Spleen (tissue), 11 donors: ENCODE measurements around the gene UPK1B. TPM values are rescaled to one million over a fixed set of nuclear protein-coding genes. Genes with fewer than 3 reads are reported as not detected.

Experiments
- DNase-seq: peaks from one replicate; pipeline ENCODE4 v3.0.0-alpha.2; 2020
- H3K27ac ChIP-seq, 8 donors: fragments of 200-600 bp; sonication (generic) in 7 of 8; 1 replicate in 4 of 8; 2 replicates in 4 of 8; pipeline versions ENCODE4 v1.5.0 to v1.8.0; 2016 to 2021; ENCODE audit warnings: inconsistent platforms in 4 of 8, mild to moderate bottlenecking in 4 of 8, moderate library complexity in 1 of 8
- H3K27me3 ChIP-seq, 7 donors: fragments of 200-600 bp; sonication (generic) in 6 of 7; replicated peaks in 1 of 7; 1 replicate in 4 of 7; 2 replicates in 3 of 7; pipeline versions ENCODE4 v1.5.0 to v1.8.0; 2016 to 2021; ENCODE audit warnings: inconsistent platforms in 3 of 7, mild to moderate bottlenecking in 1 of 7
- H3K36me3 ChIP-seq, 6 donors: fragments of 200-600 bp; sonication (generic) in 5 of 6; 1 replicate in 4 of 6; 2 replicates in 2 of 6; pipeline versions ENCODE4 v1.5.0 to v1.8.0; 2016 to 2021; ENCODE audit warnings: inconsistent platforms in 2 of 6
- H3K4me1 ChIP-seq, 6 donors: fragments of 200-600 bp; sonication (generic) in 5 of 6; 1 replicate in 3 of 6; 2 replicates in 3 of 6; pipeline versions ENCODE4 v1.5.0 to v1.8.0; 2016 to 2021; ENCODE audit warnings: inconsistent platforms in 3 of 6
- H3K4me3 ChIP-seq, 8 donors: fragments of 200-600 bp; sonication (generic) in 7 of 8; 1 replicate in 4 of 8; 2 replicates in 4 of 8; pipeline versions ENCODE4 v1.5.0 to v1.8.0; 2016 to 2021; ENCODE audit warnings: inconsistent platforms in 4 of 8, mild to moderate bottlenecking in 4 of 8, moderate library complexity in 2 of 8
- H3K9me3 ChIP-seq, 8 donors: fragments of 200-600 bp; sonication (generic) in 7 of 8; 1 replicate in 4 of 8; 2 replicates in 4 of 8; pipeline versions ENCODE4 v1.5.0 to v1.8.0; 2016 to 2021; ENCODE audit warnings: inconsistent platforms in 4 of 8
- CTCF ChIP-seq, 11 experiments: fragments of 200-600 bp in 7 of 11; fragments of 450-650 bp in 4 of 11; sonication (generic) in 4 of 11; IDR thresholded peaks in 8 of 11; conservative IDR thresholded peaks in 3 of 11; 1 replicate in 7 of 11; 2 replicates in 4 of 11; pipeline versions ENCODE4 v1.4.0 to v1.8.0; 2016 to 2021; ENCODE audit warnings: antibody characterized with exemption in 11 of 11, inconsistent platforms in 4 of 11, mild to moderate bottlenecking in 1 of 11
- POLR2A ChIP-seq, 3 donors: fragments of 450-650 bp; IDR thresholded peaks; one replicate each; pipeline ENCODE4 v1.5.1; 2017; ENCODE audit warnings: antibody characterized with exemption in 3 of 3, mild to moderate bottlenecking in 1 of 3
- POLR2AphosphoS5 ChIP-seq, 3 donors: sonication (generic); formaldehyde crosslinking; IDR thresholded peaks; one replicate each; pipeline ENCODE4 v1.5.1; 2017; ENCODE audit warnings: antibody characterized with exemption in 3 of 3
- WGBS, 5 donors: extraction: QIAGEN DNeasy Blood & Tissue Kit in 3 of 5; methylation state at CpG; one replicate each; pipeline versions ENCODE4 v1.1.5 to v1.1.7; 2013 to 2018; 5-methylcytosine and 5-hydroxymethylcytosine counted together
- intact Hi-C: fragments of 100-400 bp; cut with DNase I; formaldehyde crosslinking; loops from one replicate; pipeline ENCODE4 v1.15.0; 2023; ENCODE audit warnings: low total_unique reads
- polyA plus RNA-seq, 3 donors: library from polyadenylated mRNA; stranded (reverse); fragments of 200-250 nt; gene quantifications; one replicate each; pipeline ENCODE4 v1.2.1, GENCODE V29; 2013
- total RNA-seq, 7 donors: library from RNA; depleted of rRNA in 3 of 7; stranded (reverse); fragments of >200 nt in 3 of 7; fragmentation: NEBNext Ultra II Directional in 4 of 7; extraction: Animal tissue kit (Norgen Biotek cat#: 25700) in 4 of 7; gene quantifications; one replicate each; pipeline versions ENCODE4 v1.1.0 to v1.2.1, GENCODE V29; 2016 to 2021
- donor health status: healthy with polysubstance abuse.
- donor health status: DM: no; HTN: no; CAD: no; lungs with moderate emphysema.
- donor health status: DM: no; HTN: no; CAD: no.
- donor health status: Bipolar disorder and iron deficiency.
- donor health status: healthy.
- donor health status: DM: no; HTN: no; CAD: no.
- donor health status: DM: yes; HTN: yes; CAD: no.

Gene UPK1B
- total and polyA plus RNA-seq, 10 donors = not detected

- intact Hi-C loops = no loop called here
- WGBS, 5 donors = 84 to 93% (median 87%) methylated on average over 3 of the region's 3 CpGs
These were observed 51.7 kb downstream of the UPK1B start for GRCh38 chr3:119225121-119225520.

GRCh38 chr3:119227070-119227850 is 53.9 kb downstream of the UPK1B start:
- H3K27ac ChIP-seq = no peak overlapping the region
- H3K4me3 ChIP-seq = no peak overlapping the region
- DNase-seq = no peak
- H3K27me3 ChIP-seq = no peaks in the 10 kb centered on the region
- peaks cover 10 to 94% (median 71%) of the 10 kb centered on the region in 6 donors for H3K36me3 ChIP-seq
- 87 to 96% (median 90%) methylated on average over 6 of the region's 6 CpGs for WGBS, 5 donors
- H3K4me1 ChIP-seq = peaks cover 0 to 3% (median 0%) of the 10 kb centered on the region in 6 donors
- intact Hi-C loops = no loop called here
- no peak for TF ChIP-seq POLR2AphosphoS5 (IDR thresholded peaks at IDR 0.05)
- TF ChIP-seq CTCF (IDR thresholded peaks at IDR 0.05 in 8 of 11, conservative IDR thresholded peaks at IDR 0.05 in 3 of 11) = no peak
- no peak for TF ChIP-seq POLR2A (IDR thresholded peaks at IDR 0.05)
- H3K9me3 ChIP-seq = no peaks in the 10 kb centered on the region

More at GRCh38 chr3:119225121-119225520, 51.7 kb downstream of the UPK1B start:
- Histone ChIP-seq H3K36me3 (peaks cover 9 to 99% (median 73%) of the 10 kb centered on the region in 6 donors), H3K27ac (no peak overlapping the region), H3K27me3 (no peaks in the 10 kb centered on the region), H3K4me1 (peaks cover 0 to 4% (median 0%) of the 10 kb centered on the region in 6 donors), H3K4me3 (no peak overlapping the region), H3K9me3 (no peaks in the 10 kb centered on the region)
- TF ChIP-seq CTCF (IDR thresholded peaks at IDR 0.05 in 8 of 11, conservative IDR thresholded peaks at IDR 0.05 in 3 of 11) = no peak
- no peak for TF ChIP-seq POLR2AphosphoS5 (IDR thresholded peaks at IDR 0.05)
- no peak for TF ChIP-seq POLR2A (IDR thresholded peaks at IDR 0.05)
- no peak for DNase-seq

GRCh38 chr3:119228373-119229145 is 55.2 kb downstream of the UPK1B start:
- Histone ChIP-seq H3K27ac (no peak overlapping the region), H3K27me3 (no peaks in the 10 kb centered on the region), H3K4me3 (no peak overlapping the region), H3K9me3 (no peaks in the 10 kb centered on the region), H3K36me3 (peaks cover 10 to 94% (median 64%) of the 10 kb centered on the region in 6 donors), H3K4me1 (peaks cover 0 to 3% (median 0%) of the 10 kb centered on the region in 6 donors)
- intact Hi-C loops = no loop called here
- no peak for DNase-seq
- 88 to 98% (median 92%) methylated on average over 2 of the region's 2 CpGs for WGBS, 5 donors
- TF ChIP-seq POLR2A (IDR thresholded peaks at IDR 0.05) (no peak), CTCF (IDR thresholded peaks at IDR 0.05 in 8 of 11, conservative IDR thresholded peaks at IDR 0.05 in 3 of 11) (no peak), POLR2AphosphoS5 (IDR thresholded peaks at IDR 0.05) (no peak)

- H3K4me1 ChIP-seq = peaks cover 0 to 3% (median 0%) of the 10 kb centered on the region in 6 donors
- no peak for DNase-seq
- H3K9me3 ChIP-seq = no peaks in the 10 kb centered on the region
- H3K27ac ChIP-seq = no peak overlapping the region
- TF ChIP-seq POLR2A (IDR thresholded peaks at IDR 0.05) = no peak
- no peak for TF ChIP-seq POLR2AphosphoS5 (IDR thresholded peaks at IDR 0.05)
- TF ChIP-seq CTCF (IDR thresholded peaks at IDR 0.05 in 8 of 11, conservative IDR thresholded peaks at IDR 0.05 in 3 of 11) = no peak
- WGBS, 5 donors = 70 to 97% (median 93%) methylated on average over 7 of the region's 7 CpGs
- intact Hi-C loops = no loop called here
- H3K4me3 ChIP-seq = no peak overlapping the region
- peaks cover 10 to 94% (median 63%) of the 10 kb centered on the region in 6 donors for H3K36me3 ChIP-seq
- no peaks in the 10 kb centered on the region for H3K27me3 ChIP-seq
These were observed 55.8 kb downstream of the UPK1B start for GRCh38 chr3:119229190-119229589.
